Measurements from ENCODE around the gene KDM5A. TPM values are rescaled to one million over a fixed set of nuclear protein-coding genes. Genes with fewer than 3 reads are reported as not detected.
"Not testable (repeated sequence)": the region's sequence is repeated elsewhere in the genome, so short reads cannot be mapped to it uniquely, and the experiment has no call there.

KDM5A gene
- 42.6 and 45.0 TPM in 2 replicates for polyA plus RNA-seq (2011; rRNA removed)
- polyA plus RNA-seq (2012; cell fraction: cytosol; rRNA removed), result 6.4 and 9.4 TPM in 2 replicates
- 8.3 and 11.8 TPM in 2 replicates for polyA plus RNA-seq (2012; cell fraction: nucleus; rRNA removed)
- polyA plus RNA-seq (2017; fragmentation: RNase III; extraction: RNeasy Plus Mini Kit Qiagen cat#74134 plus additional on column Dnase treatment), result 17.5 to 22.5 TPM (median 18.8 TPM) in 3 replicates
- 135 and 136 TPM in 2 replicates for polyA minus RNA-seq (2011; rRNA and poly(A)+ RNA removed)

DNA sequence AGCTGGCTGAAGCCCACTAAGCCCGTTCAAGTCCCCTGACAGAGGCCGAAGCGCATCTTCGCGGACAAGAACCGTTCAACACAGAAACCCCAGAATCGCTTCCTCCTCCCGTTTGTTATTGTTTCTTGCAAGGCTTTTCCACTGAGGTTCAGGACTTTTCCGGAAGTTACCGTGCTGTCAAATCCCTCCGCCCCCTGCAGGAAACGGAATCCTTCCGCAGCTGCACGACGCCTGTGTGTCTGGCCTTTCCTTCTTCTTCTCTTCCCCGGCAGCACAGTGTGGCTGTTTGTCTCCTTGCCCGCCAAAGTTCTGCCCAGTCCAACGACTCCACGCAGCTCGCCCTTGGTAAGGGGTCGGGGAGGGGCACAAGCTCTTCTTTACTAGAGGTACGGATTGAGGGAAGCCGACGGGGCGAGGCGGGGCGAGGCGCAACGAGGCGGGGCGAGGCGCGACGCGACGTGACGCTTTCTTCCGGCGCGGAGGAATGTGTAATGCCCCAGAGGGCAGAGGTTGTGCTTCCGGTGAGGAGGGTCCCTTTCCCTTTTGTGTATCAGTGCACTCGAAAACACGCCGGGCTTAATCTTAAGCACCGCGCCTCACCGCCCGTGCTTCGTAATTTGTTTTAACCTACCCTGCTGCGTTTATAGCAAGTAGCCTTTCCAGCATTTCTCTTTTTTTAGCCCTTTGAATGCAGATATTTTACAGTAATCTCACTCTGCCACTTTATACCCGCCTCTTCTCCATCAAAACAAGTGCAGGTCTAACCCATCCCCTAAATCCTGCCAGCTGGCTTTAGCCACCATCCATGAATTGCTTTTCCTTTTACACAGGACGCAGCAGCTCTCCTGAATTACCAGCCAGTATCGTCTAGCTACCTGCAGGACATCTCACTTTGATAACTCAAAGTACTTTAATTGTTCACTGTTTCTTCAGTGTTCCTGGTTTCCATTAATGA lies at the start of gene KDM5A:
KDM5A (minus strand) TSS at position 179 of the 955 bp plus-strand sequence. CDS start 229 bp downstream, outside the sequence.
- CTCF ChIA-PET, result interaction anchor here (0.5 to 2.8 kb wide), 7 partner anchors 12 to 511 kb away, joined by 3 to 9 read pairs (median 3); partner anchors contain the start of gene CCDC77
- ATAC-seq, result peak; percentile 97 to 98
- TF ChIP-seq ZC3H11A (IDR thresholded peaks at IDR 0.05) (no peak), KDM5A (IDR thresholded peaks at IDR 0.05) (peak; percentile 75), JUN (IDR thresholded peaks at IDR 0.05) (peak; percentile 62 to 88; a peak in 4 of 5 replicates), POLR2A (IDR thresholded peaks at IDR 0.05; ENCODE audit: low read length) (peak; percentile 52), E2F6 (IDR thresholded peaks at IDR 0.05; ENCODE audit: borderline replicate concordance, low read depth) (peak; percentile 90; the same call in 1 of the 2 replicates), RCOR1 (IDR thresholded peaks at IDR 0.05; ENCODE audit: low read depth, low read length) (no peak), PBX3 (IDR thresholded peaks at IDR 0.05) (peak; percentile 95), TP53 (CRISPR knock-in tag; IDR thresholded peaks at IDR 0.05) (no peak), RARB (CRISPR knock-in tag; IDR thresholded peaks at IDR 0.05) (0 out of 2 replicates have a peak, but pooled peaks have one; percentile 59), NFE2L2 (conservative IDR thresholded peaks at IDR 0.05; ENCODE audit: low read length) (no peak), HOXB13 (CRISPR knock-in tag; IDR thresholded peaks at IDR 0.05; ENCODE audit: low read depth) (0 out of 2 replicates have a peak, but pooled peaks have one; percentile 12), MAX (IDR thresholded peaks at IDR 0.05) (peak; percentile 94), PHF8 (IDR thresholded peaks at IDR 0.05; ENCODE audit: borderline replicate concordance, low read depth) (peak; percentile 72), EHF (CRISPR knock-in tag; IDR thresholded peaks at IDR 0.05) (peak; percentile 64; the same call in 1 of the 2 replicates), MYC (IDR thresholded peaks at IDR 0.05; ENCODE audit: borderline replicate concordance, low read length) (0 out of 2 replicates have a peak, but pooled peaks have one; percentile 65), CHD2 (IDR thresholded peaks at IDR 0.05; ENCODE audit: low read length, partially characterized antibody) (peak; percentile 82), GATA3 (IDR thresholded peaks at IDR 0.05; ENCODE audit: borderline replicate concordance) (peak; percentile 17; the same call in 1 of the 2 replicates), HMGXB4 (CRISPR knock-in tag; IDR thresholded peaks at IDR 0.05; ENCODE audit: borderline replicate concordance) (0 out of 2 replicates have a peak, but pooled peaks have one; percentile 60), BCL3 (IDR thresholded peaks at IDR 0.05) (peak; percentile 70; the same call in 1 of the 3 replicates), FOXS1 (CRISPR knock-in tag; IDR thresholded peaks at IDR 0.05) (0 out of 2 replicates have a peak, but pooled peaks have one; percentile 48)
- TF ChIP-seq, protein P1, sequence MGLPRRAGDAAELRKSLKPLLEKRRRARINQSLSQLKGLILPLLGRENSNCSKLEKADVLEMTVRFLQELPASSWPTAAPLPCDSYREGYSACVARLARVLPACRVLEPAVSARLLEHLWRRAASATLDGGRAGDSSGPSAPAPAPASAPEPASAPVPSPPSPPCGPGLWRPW (IDR thresholded peaks at IDR 0.05), result no peak
- peak within 1 kb of the TSS; percentile 91 for H3K4me2 ChIP-seq
- H3K27ac ChIP-seq, result peak within 1 kb of the TSS; percentile 90 to 97
- no peak for FAIRE-seq
- POLR2A ChIA-PET, result interaction anchor here (0.8 to 1.8 kb wide), 3 partner anchors 10 to 17 kb away, joined by 5 to 23 read pairs (median 19); partner anchors contain the start of gene CCDC77
- WGBS (ENCODE audit: missing lambda C conversion rate), result 5% methylated on average over 40 of the region's 53 CpGs
- peak; percentile 92 to 97 for DNase-seq (ENCODE audit: low read depth in 1 of 2, low spot score in 1 of 2)
- H3K4me1 ChIP-seq, result peaks cover 25% of the 10 kb centered on the region; the same call in 2 of the 3 replicates
- H3K4me3 ChIP-seq, result peak within 1 kb of the TSS; percentile 79
- no peaks in the 10 kb centered on the region for H3K9me3 ChIP-seq

GRCh38 chr12:435737-436136 lies 46.6 kb upstream of the KDM5A start:
- ATAC-seq; FAIRE-seq; H3K4me2 ChIP-seq; H3K27ac ChIP-seq; DNase-seq (ENCODE audit: low read depth in 1 of 2, low spot score in 1 of 2); H3K4me3 ChIP-seq; H3K9me3 ChIP-seq; H3K4me1 ChIP-seq: not testable (repeated sequence)
- CTCF ChIA-PET, result interaction anchor here (0.6 to 1.0 kb wide), 2 partner anchors 26 to 48 kb away, joined by 3 read pairs; no protein-coding TSS in a partner anchor
- 84% methylated on average over 2 of the region's 2 CpGs for WGBS (ENCODE audit: missing lambda C conversion rate)
- POLR2A ChIA-PET, result interaction anchor here (0.7 kb wide), 1 partner anchor 514 kb away, joined by 7 read pairs; the partner anchor contains the start of gene RAD52
